HG02623 (cell line): Measurements from ENCODE around the gene TMEM132E.

Source experiments
- ATAC-seq: cut with Tn5 transposase; IDR thresholded peaks from one replicate; pipeline ENCODE4 v1.9.1; 2021; ENCODE audit warnings: moderate library complexity; ENCODE audit not compliant: unreplicated experiment

The TMEM132E gene

DNA sequence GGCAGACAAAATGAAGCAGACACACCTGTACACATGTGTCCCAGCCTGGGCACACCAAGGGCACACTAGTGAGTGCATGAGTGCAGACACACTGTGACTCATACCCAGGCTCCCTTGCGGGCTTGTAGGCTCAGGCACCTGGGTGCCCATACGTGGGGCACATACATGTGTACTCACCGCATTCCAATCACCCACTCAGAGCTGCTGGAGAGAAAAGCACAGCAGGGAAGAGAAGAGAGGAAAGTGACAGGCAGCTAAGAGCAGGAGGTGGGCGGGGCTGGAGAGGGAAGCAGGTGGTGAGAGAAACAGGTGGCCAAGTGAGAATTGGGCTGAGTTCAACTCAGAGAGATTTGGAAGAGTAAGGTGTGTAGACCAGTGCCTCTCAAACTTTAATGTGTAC lies 54.0 kb downstream of the TMEM132E start:
- no peak for ATAC-seq

DNA sequence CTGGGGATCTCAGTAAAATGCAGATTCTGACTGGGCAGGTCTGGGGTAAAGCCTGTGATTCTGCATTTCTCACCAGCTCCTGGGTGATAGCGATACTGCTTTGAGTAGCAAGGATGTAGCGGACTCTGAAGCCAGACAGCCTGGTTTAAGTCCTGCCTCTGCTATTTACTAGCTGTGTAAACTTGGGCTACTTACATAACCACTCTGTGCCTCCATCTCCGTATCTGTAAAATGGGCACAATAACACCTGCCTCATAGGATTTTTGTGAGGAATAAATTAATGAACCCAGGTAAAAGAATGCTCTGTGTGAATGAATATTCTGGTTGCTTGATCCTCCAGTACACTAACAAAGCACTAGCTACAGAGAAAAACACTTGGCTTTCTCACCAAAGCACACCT lies 54.4 kb downstream of the TMEM132E start:
- ATAC-seq: no peak

DNA sequence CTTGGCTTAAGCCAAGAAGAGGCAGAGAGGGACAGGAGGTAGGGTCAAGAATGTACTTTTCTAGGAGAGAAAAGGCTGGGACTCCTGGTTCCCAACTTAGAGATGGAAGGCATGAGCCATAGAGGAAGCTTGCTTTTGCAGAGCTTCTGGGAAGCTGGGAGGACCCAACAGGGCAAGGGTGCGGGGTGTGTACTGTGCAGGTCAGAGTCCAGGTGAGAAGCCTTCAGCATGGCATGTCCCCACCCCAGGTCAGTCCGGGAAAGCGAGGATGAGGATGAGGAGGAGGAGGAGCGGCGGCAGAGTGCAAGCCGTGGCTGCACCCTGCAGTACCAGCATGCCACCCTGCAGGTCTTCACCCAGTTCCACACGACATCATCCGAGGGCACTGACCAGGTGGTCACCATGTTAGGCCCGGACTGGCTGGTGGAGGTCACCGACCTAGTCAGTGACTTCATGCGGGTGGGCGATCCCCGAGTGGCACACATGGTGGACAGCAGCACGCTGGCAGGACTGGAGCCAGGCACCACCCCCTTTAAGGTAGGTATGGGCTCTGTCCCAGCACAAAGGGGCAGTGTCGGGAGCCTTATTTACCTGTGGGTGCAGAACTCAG lies 55.3 kb downstream of the TMEM132E start:
- ATAC-seq: no peak

GRCh38 chr17:34635876-34636275 lies 56.5 kb downstream of the TMEM132E start:
- ATAC-seq: no peak

DNA sequence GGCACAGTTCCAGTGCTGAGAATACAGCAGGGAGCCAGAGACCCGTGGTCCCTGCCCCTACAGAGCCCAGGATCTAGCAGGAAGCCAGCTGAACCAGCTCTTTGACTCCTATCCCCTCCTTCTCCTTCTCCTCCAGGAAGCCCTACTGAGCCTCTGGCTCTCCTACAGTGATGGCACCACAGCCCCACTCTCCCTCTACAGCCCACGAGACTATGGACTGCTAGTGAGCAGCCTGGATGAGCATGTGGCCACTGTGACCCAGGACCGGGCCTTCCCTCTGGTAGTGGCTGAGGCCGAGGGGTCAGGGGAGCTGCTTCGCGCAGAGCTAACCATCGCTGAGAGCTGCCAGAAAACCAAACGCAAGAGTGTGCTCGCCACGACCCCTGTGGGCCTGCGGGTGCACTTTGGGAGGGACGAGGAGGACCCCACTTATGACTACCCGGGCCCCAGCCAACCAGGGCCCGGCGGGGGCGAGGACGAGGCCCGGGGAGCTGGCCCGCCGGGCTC lies 57.7 kb downstream of the TMEM132E start:
- no peak for ATAC-seq

GRCh38 chr17:34637548-34638525 lies 58.5 kb downstream of the TMEM132E start:
- no peak for ATAC-seq

- no peak for ATAC-seq
These were observed 59.3 kb downstream of the TMEM132E start for GRCh38 chr17:34638526-34639260.

DNA sequence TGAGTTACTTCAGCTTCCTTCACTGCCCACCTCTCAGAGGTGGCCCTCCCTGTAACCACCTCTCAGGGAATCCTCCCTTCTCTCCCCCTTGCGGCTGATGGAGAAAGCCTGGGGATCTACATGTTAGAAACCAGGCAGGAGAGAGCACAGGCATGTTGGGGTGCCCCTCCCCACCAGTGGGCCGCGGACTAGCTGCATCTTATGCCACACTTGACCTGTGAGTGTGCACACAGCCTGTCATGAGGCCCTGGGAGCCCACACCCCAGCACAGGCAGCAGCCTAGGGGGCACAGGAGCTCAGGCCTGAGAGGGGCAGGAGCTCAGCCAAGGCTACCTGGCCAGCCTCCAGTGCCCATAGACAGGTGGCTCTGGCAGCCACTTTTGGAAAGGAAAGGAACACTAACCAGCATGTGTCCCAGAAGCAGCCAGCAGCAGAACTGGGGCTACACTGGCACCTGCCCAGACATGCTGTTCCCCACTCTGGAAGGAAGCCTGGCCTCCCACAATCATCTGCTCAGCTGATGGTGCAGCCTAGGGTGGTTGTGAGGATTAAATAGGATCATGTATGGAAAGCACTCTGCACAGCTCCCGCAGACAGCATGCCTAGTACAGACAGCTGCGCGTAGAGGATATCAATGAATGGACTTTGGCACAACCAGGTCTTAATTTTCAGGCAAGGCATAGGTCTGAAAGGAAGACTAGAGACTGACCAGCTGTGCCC lies 60.5 kb downstream of the TMEM132E start:
- no peak for ATAC-seq

DNA sequence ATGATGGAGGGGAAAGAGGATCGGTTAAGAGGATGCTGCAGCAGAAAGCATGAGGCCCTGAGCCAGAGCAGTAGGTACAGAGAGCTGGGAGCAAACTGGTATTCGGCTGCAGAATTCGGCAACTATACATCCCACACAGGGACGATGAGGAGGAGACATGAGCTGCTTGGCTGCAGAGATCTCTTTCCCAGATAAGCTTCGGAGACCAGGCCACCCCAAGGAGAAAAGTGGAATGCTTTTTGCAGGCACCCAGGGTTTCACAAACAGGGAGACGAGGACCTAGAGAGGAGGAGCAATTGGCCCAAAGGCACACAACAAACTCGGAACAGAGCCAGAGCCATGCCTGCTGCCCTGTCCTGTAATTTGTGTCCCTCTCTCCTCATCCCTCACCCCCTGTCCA lies 62.0 kb downstream of the TMEM132E start:
- no peak for ATAC-seq

GRCh38 chr17:34644941-34645550 lies 65.7 kb downstream of the TMEM132E start:
- no peak for ATAC-seq

DNA sequence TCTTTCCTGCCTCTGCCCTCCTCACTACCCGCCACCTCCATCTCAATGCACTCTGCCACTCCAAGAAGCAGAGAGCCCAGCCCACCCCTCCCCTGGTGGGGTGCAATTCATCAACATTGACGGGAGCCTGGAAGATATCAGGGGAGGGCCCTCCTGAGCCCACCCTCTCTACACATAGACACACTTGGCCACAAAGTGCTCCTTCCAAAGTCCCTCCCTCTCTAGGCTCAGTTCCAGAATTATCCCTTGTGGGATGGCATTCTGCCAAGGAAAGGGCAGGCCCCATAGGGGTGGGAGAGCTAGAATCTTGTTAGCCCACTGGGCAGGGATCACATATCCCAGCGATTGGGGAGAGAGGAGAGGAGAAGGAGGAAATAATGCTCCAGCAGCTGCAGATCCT lies 66.2 kb downstream of the TMEM132E start:
- ATAC-seq: no peak

GRCh38 chr17:34647511-34647910 lies 68.1 kb downstream of the TMEM132E start:
- ATAC-seq: no peak

DNA sequence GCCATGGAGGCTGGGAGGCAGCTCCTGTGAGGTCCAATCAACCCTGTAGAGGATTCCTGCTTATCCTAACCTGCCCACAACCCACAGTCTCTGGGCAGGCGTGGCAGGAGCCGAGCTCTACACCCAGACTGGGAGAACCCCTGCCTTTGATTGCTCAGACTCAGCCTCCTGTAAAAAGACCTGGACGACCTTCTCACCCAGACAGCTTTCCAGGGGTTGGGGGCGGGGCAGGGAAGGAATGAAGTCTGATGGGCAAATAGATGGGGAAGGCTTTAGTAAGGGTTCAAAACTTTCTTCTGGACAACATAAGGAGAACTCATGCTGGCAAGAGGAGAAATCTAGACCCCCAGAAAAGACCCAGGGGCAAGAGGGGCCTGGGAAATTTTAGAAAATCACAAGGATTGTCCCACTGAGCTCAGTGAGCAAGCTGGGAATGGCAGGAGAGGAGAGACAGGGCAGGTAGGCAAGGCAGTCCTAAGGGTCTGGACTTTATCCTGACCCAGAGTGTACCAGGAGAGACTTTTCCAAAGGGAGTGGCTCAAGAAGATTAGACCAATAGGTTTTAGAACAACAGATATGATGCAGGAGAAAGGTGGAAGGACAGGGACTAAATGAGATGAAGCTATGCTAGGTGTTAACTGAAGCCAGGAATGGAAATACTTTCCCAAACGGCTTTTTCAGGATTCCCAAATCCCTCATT lies 70.8 kb downstream of the TMEM132E start:
- no peak for ATAC-seq

- ATAC-seq: no peak
These were observed 72.0 kb downstream of the TMEM132E start for GRCh38 chr17:34651402-34651811.

GRCh38 chr17:34652021-34652555 lies 72.7 kb downstream of the TMEM132E start:
- ATAC-seq: no peak

DNA sequence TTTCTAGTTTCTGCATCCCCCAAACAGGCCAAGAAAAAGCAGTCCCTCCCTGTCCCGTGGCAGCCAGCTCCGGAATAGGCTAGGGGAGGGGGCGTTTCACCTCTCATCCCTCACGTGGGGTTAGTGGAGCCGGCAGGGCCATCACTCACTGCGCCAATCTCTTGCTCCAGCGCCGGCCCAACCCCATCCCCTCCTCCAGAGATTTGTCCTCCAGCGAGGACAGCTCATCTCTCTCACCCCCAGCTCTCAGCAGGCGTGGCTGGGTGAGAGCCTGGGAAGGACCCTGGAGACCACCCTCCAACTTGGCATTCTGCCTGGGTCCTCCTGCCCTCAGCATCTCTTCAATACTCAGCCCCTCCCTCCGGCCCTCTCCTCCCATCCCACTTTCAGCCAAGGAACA lies 74.1 kb downstream of the TMEM132E start:
- ATAC-seq: no peak

GRCh38 chr17:34654276-34654880 lies 75.0 kb downstream of the TMEM132E start:
- ATAC-seq: no peak

DNA sequence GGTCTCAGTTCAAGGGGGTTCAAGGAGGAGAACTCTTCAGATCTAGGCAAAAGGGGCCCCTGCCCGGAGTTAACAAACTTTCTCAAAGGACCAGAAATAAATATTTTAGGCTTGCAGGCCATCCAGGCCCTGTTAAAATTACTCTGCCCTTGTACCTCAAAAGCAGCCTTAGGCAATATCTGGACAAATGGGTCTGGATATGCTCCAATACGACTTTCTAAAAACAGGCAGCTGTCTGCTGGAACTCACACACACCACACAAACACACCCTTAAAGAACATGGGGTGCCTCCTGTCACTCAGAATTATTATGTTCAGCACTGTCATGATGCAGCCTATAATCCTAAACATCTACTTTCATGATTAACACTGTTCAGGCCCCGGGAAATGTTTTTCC lies 75.5 kb downstream of the TMEM132E start:
- ATAC-seq: no peak

DNA sequence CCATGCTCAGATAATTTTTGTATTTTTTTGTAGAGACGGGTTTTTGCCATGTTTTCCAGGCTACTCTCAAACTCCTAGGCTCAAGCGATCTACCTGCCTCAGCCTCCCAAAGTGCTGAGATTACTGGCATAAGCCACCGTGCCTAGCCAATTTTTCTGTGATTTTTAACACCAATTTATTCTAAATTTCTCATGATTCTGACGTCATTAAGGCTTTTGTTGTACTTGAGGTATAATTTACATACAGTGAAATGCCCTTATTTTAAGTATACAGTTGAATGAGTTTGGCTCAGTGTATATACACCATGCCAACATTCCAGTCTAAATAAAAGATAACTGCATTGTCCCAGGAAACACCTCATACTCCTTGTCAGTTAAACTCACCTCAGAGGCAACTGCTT lies 77.4 kb downstream of the TMEM132E start:
- ATAC-seq: no peak
